ENCODE data around the gene NOP9. TPM values are rescaled to one million over a fixed set of nuclear protein-coding genes. Genes with fewer than 3 reads are reported as not detected.

Gene NOP9
- total RNA-seq, 1 experiment from 2014 or later = 39.4 TPM

DNA sequence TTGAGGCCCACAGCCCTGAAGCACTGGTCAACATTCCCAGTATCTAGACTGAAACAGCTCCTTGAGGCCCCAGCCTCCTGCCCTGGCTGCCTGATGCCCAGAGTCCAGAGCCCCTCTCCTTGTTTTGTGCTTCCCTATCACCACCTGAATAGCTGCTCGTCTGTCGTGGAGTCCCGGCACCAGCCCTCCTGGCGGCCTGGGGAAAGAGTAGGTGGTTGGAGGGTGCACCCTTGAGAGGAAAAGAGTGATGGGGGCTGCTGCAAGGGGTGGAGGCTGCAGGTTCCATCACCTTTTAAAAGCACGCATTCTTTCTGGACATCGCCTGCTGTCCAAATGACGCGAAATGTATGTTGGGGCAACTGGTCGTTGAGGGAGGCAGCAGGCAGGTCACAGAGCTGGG, 31.4 kb upstream of the NOP9 start (continued):
- TF ChIP-seq, protein P1, sequence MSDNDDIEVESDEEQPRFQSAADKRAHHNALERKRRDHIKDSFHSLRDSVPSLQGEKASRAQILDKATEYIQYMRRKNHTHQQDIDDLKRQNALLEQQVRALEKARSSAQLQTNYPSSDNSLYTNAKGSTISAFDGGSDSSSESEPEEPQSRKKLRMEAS (IDR thresholded peaks at IDR 0.05) = no peak
- TF ChIP-seq, protein P2, sequence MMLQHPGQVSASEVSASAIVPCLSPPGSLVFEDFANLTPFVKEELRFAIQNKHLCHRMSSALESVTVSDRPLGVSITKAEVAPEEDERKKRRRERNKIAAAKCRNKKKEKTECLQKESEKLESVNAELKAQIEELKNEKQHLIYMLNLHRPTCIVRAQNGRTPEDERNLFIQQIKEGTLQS (IDR thresholded peaks at IDR 0.05) = no peak

DNA sequence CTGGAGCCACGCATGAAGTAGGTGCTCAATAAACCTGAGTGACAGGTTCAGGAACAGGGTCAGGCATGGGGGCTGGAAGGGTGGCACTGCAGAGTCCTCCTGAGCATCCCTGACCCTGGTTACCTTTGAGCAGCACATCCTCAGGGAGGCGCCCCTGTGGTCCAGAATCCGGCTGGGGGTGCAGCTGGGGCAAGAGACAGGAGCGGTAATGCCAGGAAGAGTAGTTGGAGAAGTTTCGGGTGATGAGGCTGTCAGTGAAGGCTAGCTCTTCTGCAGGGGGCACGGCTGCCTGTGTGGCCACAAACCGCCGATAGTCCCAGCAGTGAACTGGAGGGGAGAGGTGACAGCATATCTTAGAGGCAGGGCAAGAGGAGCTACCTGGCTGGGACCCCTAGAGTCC, 30.3 kb upstream of the NOP9 start:
- BruUV-seq (replicated peaks) = no TSS peak
- RAD21 ChIA-PET (ENCODE audit: low non-redundant PET in 1 of 2, low total read pairs in 2 of 2, uncharacterized antibody in 2 of 2, unreplicated experiment in 2 of 2) = no interaction called here

More for the DNA sequence above, 30.3 kb upstream of the NOP9 start:
- Histone ChIP-seq H3K9me3 (ENCODE audit: control insufficient read depth in 1 of 2, insufficient read depth in 1 of 2, low read depth in 1 of 2, low read length in 2 of 2) (no peaks in the 10 kb centered on the region), H3K27me3 (ENCODE audit: insufficient read depth, low read length) (no peaks in the 10 kb centered on the region), H3K4me2 (ENCODE audit: low read length) (no peak overlapping the region), H2AFZ (ENCODE audit: low read depth, low read length, poor library complexity, severe bottlenecking) (no peak overlapping the region), H3K27ac (ENCODE audit: low read depth, low read length) (no peak overlapping the region), H3K4me3 (replicated peaks in 1 of 2; ENCODE audit: low read depth in 1 of 2, low read length in 2 of 2) (no peak overlapping the region), H3K9ac (ENCODE audit: low read length) (no peak overlapping the region), H3K9me2 (ENCODE audit: insufficient read depth) (no peaks in the 10 kb centered on the region), H3K36me3 (ENCODE audit: control insufficient read depth in 1 of 2, insufficient read depth in 2 of 2, low read length in 2 of 2) (no peaks in the 10 kb centered on the region; a peak in 1 of 4 replicates), H3K4me1 (ENCODE audit: control insufficient read depth in 1 of 2, insufficient read depth in 2 of 2, low read length in 2 of 2) (peaks cover 9 to 22% of the 10 kb centered on the region in 2 experiments; a peak in 3 of 4 replicates), H4K20me1 (ENCODE audit: insufficient read depth) (no peaks in the 10 kb centered on the region), H3K79me2 (ENCODE audit: insufficient read depth, low read length) (peaks cover 4% of the 10 kb centered on the region; the same call in 1 of the 2 replicates)
- ATAC-seq = no peak
- POLR2A ChIA-PET = interaction anchor here (2.5 kb wide), 1 partner anchor 167 kb away, joined by 9 read pairs; no protein-coding TSS in a partner anchor
- no peak for TF ChIP-seq JUND (IDR thresholded peaks at IDR 0.05)
- no peak for TF ChIP-seq ZFX (IDR thresholded peaks at IDR 0.05)
- no peak for TF ChIP-seq RAD21 (IDR thresholded peaks at IDR 0.05; ENCODE audit: low read depth)
- TF ChIP-seq EGR1 (IDR thresholded peaks at IDR 0.05; ENCODE audit: low read depth) = no peak
- TF ChIP-seq SP1 (IDR thresholded peaks at IDR 0.05; ENCODE audit: low read depth) = no peak
- no peak for TF ChIP-seq EZH2 (IDR thresholded peaks at IDR 0.05)
- no peak for TF ChIP-seq POLR2AphosphoS5 (IDR thresholded peaks at IDR 0.05; ENCODE audit: low read depth, low read length)
- TF ChIP-seq, protein P2 (IDR thresholded peaks at IDR 0.05) = no peak
- TF ChIP-seq, protein P1 (IDR thresholded peaks at IDR 0.05) = no peak
- no peak for TF ChIP-seq CBX3 (IDR thresholded peaks at IDR 0.05; ENCODE audit: low read depth)
- TF ChIP-seq, protein P3, sequence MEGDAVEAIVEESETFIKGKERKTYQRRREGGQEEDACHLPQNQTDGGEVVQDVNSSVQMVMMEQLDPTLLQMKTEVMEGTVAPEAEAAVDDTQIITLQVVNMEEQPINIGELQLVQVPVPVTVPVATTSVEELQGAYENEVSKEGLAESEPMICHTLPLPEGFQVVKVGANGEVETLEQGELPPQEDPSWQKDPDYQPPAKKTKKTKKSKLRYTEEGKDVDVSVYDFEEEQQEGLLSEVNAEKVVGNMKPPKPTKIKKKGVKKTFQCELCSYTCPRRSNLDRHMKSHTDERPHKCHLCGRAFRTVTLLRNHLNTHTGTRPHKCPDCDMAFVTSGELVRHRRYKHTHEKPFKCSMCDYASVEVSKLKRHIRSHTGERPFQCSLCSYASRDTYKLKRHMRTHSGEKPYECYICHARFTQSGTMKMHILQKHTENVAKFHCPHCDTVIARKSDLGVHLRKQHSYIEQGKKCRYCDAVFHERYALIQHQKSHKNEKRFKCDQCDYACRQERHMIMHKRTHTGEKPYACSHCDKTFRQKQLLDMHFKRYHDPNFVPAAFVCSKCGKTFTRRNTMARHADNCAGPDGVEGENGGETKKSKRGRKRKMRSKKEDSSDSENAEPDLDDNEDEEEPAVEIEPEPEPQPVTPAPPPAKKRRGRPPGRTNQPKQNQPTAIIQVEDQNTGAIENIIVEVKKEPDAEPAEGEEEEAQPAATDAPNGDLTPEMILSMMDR (IDR thresholded peaks at IDR 0.05 in 2 of 3, conservative IDR thresholded peaks at IDR 0.05 in 1 of 3; ENCODE audit: borderline replicate concordance in 1 of 3, insufficient read depth in 1 of 3, low read depth in 2 of 3, low read length in 2 of 3) = no peak
- TF ChIP-seq, protein P4, sequence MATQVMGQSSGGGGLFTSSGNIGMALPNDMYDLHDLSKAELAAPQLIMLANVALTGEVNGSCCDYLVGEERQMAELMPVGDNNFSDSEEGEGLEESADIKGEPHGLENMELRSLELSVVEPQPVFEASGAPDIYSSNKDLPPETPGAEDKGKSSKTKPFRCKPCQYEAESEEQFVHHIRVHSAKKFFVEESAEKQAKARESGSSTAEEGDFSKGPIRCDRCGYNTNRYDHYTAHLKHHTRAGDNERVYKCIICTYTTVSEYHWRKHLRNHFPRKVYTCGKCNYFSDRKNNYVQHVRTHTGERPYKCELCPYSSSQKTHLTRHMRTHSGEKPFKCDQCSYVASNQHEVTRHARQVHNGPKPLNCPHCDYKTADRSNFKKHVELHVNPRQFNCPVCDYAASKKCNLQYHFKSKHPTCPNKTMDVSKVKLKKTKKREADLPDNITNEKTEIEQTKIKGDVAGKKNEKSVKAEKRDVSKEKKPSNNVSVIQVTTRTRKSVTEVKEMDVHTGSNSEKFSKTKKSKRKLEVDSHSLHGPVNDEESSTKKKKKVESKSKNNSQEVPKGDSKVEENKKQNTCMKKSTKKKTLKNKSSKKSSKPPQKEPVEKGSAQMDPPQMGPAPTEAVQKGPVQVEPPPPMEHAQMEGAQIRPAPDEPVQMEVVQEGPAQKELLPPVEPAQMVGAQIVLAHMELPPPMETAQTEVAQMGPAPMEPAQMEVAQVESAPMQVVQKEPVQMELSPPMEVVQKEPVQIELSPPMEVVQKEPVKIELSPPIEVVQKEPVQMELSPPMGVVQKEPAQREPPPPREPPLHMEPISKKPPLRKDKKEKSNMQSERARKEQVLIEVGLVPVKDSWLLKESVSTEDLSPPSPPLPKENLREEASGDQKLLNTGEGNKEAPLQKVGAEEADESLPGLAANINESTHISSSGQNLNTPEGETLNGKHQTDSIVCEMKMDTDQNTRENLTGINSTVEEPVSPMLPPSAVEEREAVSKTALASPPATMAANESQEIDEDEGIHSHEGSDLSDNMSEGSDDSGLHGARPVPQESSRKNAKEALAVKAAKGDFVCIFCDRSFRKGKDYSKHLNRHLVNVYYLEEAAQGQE (IDR thresholded peaks at IDR 0.05; ENCODE audit: low read depth) = no peak
- CTCF ChIA-PET = no interaction called here
- intact Hi-C loops (cut with micrococcal nuclease) = no loop called here
- DNase-seq (ENCODE audit: low read depth, low spot score) = no peak
